Measurements from ENCODE around the gene ZBTB43.

Gene ZBTB43

DNA sequence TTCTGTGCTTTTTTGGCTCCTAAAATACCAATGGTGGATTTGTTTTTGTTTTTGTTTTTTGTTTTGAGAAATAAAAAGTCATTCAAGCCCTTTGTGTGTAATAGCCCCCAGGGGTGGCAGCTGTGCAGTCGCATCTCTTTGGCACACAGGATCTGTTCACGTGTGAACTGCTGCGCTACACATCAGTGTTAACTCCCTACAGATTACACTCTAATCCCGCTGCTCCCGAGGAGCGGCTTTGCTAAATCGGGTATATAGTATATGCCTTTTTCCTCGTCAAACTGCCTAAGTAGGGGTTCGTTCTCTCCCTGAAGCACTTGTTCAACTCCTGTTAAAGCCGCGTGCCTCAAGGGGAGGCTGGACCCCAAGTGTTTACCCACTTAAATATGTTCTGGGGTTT, 77.9 kb downstream of the ZBTB43 start:
- FAIRE-seq (no peak), DNase-seq (ENCODE audit: insufficient read length) (no peak)
- TF ChIP-seq POLR2A (IDR thresholded peaks at IDR 0.05; ENCODE audit: low read depth, low read length): no peak

DNA sequence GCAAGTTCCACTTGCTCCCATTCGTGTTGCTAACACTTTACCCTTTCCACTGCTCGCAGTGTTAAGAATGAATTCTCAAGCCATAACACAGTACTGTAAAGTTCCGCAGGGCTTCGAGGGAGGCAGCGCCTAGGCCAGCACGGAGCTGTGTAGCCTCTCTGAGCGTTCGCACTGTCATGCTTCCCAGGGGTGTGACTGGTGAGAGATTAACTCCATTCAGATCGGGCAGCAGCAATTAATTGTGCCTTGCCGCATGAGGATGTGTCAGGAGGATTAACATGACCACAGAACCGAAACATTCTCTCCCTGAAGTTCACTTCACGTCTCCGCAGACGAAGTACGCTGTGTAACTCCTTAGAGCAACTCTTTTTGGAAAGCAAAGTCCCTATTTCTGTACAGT, 78.8 kb downstream of the ZBTB43 start:
- FAIRE-seq (no peak), DNase-seq (ENCODE audit: insufficient read length) (no peak)
- TF ChIP-seq TAF1 (IDR thresholded peaks at IDR 0.05; ENCODE audit: borderline replicate concordance, low read depth, low read length) (no peak), POLR2AphosphoS5 (IDR thresholded peaks at IDR 0.05; ENCODE audit: low read depth, low read length) (no peak), POLR2A (IDR thresholded peaks at IDR 0.05; ENCODE audit: low read depth, low read length) (no peak)

DNA sequence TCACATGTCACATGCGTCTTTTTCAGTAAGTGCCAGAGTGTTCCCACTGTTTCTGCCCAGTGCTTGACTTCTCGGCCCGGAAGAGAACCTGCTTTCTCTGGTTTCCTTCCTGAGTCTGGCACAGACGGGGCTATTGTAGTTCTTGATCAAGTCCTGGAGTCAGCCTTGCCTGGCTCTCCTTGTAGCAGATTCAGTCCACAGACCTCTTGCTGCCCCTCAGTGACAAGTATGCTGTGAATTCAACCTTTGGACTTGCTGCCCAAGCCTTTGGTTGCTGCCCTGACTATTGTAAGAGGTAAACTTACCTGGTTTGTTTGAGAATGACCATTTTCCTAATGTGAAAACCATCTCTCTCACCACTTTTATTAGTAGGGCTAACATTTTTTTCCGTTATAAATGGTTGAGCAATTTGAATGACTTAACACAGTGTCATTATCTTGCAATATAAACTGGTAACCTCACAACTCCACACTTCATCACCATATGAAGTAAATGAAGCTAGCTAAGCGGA, 80.3 kb downstream of the ZBTB43 start:
- FAIRE-seq (no peak), DNase-seq (ENCODE audit: insufficient read length) (no peak)
- TF ChIP-seq POLR2A (IDR thresholded peaks at IDR 0.05; ENCODE audit: low read depth, low read length) (no peak), TAF1 (IDR thresholded peaks at IDR 0.05; ENCODE audit: borderline replicate concordance, low read depth, low read length) (no peak), POLR2AphosphoS5 (IDR thresholded peaks at IDR 0.05; ENCODE audit: low read depth, low read length) (no peak)

DNA sequence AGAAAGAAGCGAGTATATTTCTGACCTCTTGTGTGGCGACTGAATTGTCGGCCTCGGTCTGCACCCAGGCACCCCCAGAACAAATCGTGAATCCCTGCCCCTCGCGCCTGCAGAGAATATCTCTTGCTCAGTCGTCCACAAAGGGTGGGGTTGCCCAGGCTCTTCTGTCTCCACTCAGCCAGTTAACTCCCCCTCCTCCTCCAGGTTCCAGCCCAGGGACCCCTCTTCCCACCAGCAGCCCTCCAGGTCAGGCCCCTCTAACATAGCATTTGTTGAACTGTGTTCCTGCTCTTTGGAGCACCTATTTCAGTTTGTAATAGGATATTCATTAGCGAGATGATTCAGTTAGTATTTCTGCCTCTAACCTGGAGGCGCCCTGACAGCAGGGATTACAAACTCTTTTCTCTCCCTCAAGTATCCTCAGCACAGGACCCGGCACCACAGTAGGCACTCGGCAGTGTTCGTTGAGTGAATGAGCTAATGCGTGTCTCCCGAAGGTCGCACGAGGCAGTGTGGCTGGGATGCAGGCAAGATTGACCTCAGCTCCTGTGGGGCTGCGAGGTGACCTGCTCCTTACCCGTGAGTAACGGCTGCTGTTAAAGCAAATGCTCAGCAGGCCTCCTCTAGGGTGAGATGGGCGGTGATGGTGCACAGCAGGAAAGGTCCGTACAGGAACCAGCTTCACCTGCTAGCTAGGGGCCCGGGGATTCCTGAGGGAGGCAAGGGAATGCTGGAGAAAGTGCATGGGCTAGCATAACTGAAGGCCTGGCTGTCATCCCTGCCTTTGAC, 81.4 kb downstream of the ZBTB43 start:
- FAIRE-seq (no peak), DNase-seq (ENCODE audit: insufficient read length) (no peak)
- no peak for TF ChIP-seq POLR2A (IDR thresholded peaks at IDR 0.05; ENCODE audit: low read depth, low read length)

DNA sequence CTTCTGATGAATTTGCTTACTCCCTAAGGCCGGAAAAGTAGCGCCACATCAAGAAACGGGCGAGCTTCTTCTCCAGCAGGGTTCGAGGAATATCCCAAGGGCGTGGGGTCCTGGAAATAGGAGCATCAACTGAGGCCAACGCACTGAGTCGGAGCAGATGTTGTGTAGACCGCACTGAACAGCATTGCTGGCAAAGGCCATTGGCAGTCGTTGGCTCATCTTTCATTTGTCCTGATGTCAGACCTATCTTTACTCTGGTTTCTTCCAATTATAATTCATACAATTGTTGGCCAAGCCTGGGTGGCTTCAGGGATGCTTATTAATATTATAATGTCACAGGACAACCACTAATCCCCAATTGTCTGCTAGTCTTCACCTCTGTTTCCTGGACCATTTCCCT, 82.1 kb downstream of the ZBTB43 start:
- no peak for DNase-seq (ENCODE audit: insufficient read length)
- FAIRE-seq: no peak
- TF ChIP-seq TAF1 (IDR thresholded peaks at IDR 0.05; ENCODE audit: borderline replicate concordance, low read depth, low read length) (no peak), POLR2AphosphoS5 (IDR thresholded peaks at IDR 0.05; ENCODE audit: low read depth, low read length) (no peak), POLR2A (IDR thresholded peaks at IDR 0.05; ENCODE audit: low read depth, low read length) (no peak)
